K562 (cell line): Measurements from ENCODE around the gene PACSIN2. TPM values are rescaled to one million over a fixed set of nuclear protein-coding genes. Genes with fewer than 3 reads are reported as not detected.

ENCODE experiments used
- ATAC-seq: fragments of 200-7000 bp; cut with Tn5 transposase; 3 replicates; pipeline ENCODE4 v1.9.1; 2020; ENCODE audit warnings: moderate library complexity
- BruUV-seq: library from RNA; stranded (reverse); fragments of 400-500 nt; replicated peaks from 2 replicates; lab custom pipeline; 2021; lab: Mats Ljungman, UMichigan
- CTCF ChIA-PET: fragments of 300-600 bp; formaldehyde crosslinking; extraction: SDS; loops from one replicate; lab custom pipeline; 2021; ENCODE audit warnings: low intra/inter-chr PET ratio; lab: Yijun Ruan, JAX
- POLR2A ChIA-PET: fragments of 300-600, 350-650 bp; sonication (Branson Sonifier 250); formaldehyde crosslinking; extraction: SDS; loops from one replicate; lab custom pipeline; 2021; ENCODE audit warnings: antibody characterized with exemption, inconsistent platforms; lab: Yijun Ruan, JAX
- DNase-seq, 4 experiments: peaks; one replicate each; pipeline versions ENCODE4 v3.0.0 to v3.0.0-alpha.2; 2011 to 2018; ENCODE audit warnings: low spot score in 3 of 4, mixed read lengths in 3 of 4; ENCODE audit errors: extremely low read depth in 1 of 4
- FAIRE-seq: peaks from 2 replicates; lab custom pipeline; 2011; peaks lifted over from hg19 to GRCh38; lab: Jason Lieb, UNC
- H2AFZ ChIP-seq: 2 replicates; pipeline ENCODE4 v1.6.0; 2011; ENCODE audit warnings: low read depth, low read length, control low read depth, inconsistent platforms
- H3K27ac ChIP-seq: fragments of 200-600 bp; 3 replicates; pipeline ENCODE4 v1.8.0; 2011; ENCODE audit warnings: low read depth, mild to moderate bottlenecking, control low read depth, inconsistent platforms, low read length, moderate library complexity, mixed read lengths; ENCODE audit errors: extremely low read depth
- H3K27me3 ChIP-seq, 2 experiments: fragments of 300-600 bp in 1 of 2; 2 replicates in 1 of 2; 3 replicates in 1 of 2; pipeline versions ENCODE4 v1.6.0 to v1.8.0; 2011; ENCODE audit warnings: inconsistent platforms in 2 of 2, low read length in 2 of 2, mild to moderate bottlenecking in 1 of 2, mixed read lengths in 1 of 2, moderate library complexity in 1 of 2; ENCODE audit not compliant: control insufficient read depth in 2 of 2, insufficient read depth in 2 of 2
- H3K36me3 ChIP-seq: fragments of 300-600 bp; 3 replicates; pipeline ENCODE4 v1.8.0; 2011; ENCODE audit warnings: mild to moderate bottlenecking, low read length, inconsistent platforms; ENCODE audit not compliant: control insufficient read depth, insufficient read depth
- H3K4me1 ChIP-seq, 2 experiments: fragments of 200-600 bp in 1 of 2; replicated peaks in 1 of 2; 2 replicates in 1 of 2; 3 replicates in 1 of 2; pipeline versions ENCODE4 v1.5.1 to v1.8.0; 2011; ENCODE audit warnings: inconsistent platforms in 2 of 2, low read length in 2 of 2, mild to moderate bottlenecking in 1 of 2, mixed read lengths in 1 of 2, moderate library complexity in 1 of 2; ENCODE audit not compliant: control insufficient read depth in 2 of 2, insufficient read depth in 2 of 2
- H3K4me2 ChIP-seq: 2 replicates; pipeline ENCODE4 v1.6.1; 2011; ENCODE audit warnings: low read length, control low read depth, inconsistent platforms, mixed read lengths; ENCODE audit not compliant: insufficient read depth
- H3K4me3 ChIP-seq: fragments of 200-600 bp; sonication (generic), shearing (Covaris generic); 2 replicates; pipeline ENCODE4 v1.5.1; 2016; ENCODE audit warnings: control low read depth, inconsistent platforms
- H3K79me2 ChIP-seq: fragments of 200-600 bp; 3 replicates; pipeline ENCODE4 v1.8.0; 2011; ENCODE audit warnings: low read length, inconsistent platforms; ENCODE audit not compliant: control insufficient read depth, insufficient read depth
- H3K9ac ChIP-seq, 2 experiments: 2 replicates each; pipeline versions ENCODE4 v1.6.0 to v1.6.1; 2011; ENCODE audit warnings: low read depth in 2 of 2, low read length in 2 of 2, control low read depth in 1 of 2, inconsistent platforms in 1 of 2, mild to moderate bottlenecking in 1 of 2, mixed read lengths in 1 of 2; ENCODE audit not compliant: insufficient read depth in 1 of 2
- H3K9me1 ChIP-seq: one replicate; pipeline ENCODE4 v1.6.0; 2011; ENCODE audit warnings: inconsistent platforms, mild to moderate bottlenecking, low read length, moderate library complexity; ENCODE audit not compliant: control insufficient read depth, insufficient read depth
- H3K9me3 ChIP-seq: replicated peaks from 2 replicates; pipeline ENCODE4 v1.5.1; 2011; ENCODE audit warnings: low read depth, low read length, inconsistent platforms; ENCODE audit not compliant: control insufficient read depth, insufficient read depth
- H4K20me1 ChIP-seq: replicated peaks from 2 replicates; pipeline ENCODE4 v1.6.1; 2011; ENCODE audit warnings: low read length, inconsistent platforms, mixed read lengths; ENCODE audit not compliant: control insufficient read depth, insufficient read depth
- EZH2 ChIP-seq: IDR thresholded peaks from 2 replicates; pipeline ENCODE4 v1.6.1; 2012; ENCODE audit warnings: low read depth, mild to moderate bottlenecking, inconsistent platforms, low read length, borderline replicate concordance
- KDM1A ChIP-seq, 2 experiments: fragments of 450-650 bp; IDR thresholded peaks; 2 replicates each; pipeline ENCODE4 v1.6.1; 2016; ENCODE audit warnings: mild to moderate bottlenecking in 2 of 2
- KDM5B ChIP-seq: fragments of 200-600 bp; sonication (generic); IDR thresholded peaks from 2 replicates; pipeline ENCODE4 v1.6.1; 2012; ENCODE audit warnings: low read depth, mild to moderate bottlenecking, moderate library complexity, low read length, control low read depth, inconsistent platforms; ENCODE audit not compliant: insufficient replicate concordance
- KLF10 ChIP-seq: fragments of 250-450 bp; sonication (Bioruptor Pico); IDR thresholded peaks from 2 replicates; pipeline ENCODE4 v1.6.1; 2021; ENCODE audit warnings: matching md5 sums
- MCM7 ChIP-seq, 2 experiments: fragments of 450-650 bp; IDR thresholded peaks; 2 replicates each; pipeline ENCODE4 v1.6.1; 2016 to 2018
- POLR2B ChIP-seq: fragments of 450-650 bp; IDR thresholded peaks from 2 replicates; pipeline ENCODE4 v1.6.1; 2018; ENCODE audit warnings: low read depth; ENCODE audit not compliant: partially characterized antibody
- POU5F1 ChIP-seq: fragments of 150-350 bp; IDR thresholded peaks from 2 replicates; pipeline ENCODE4 v1.6.1; 2014; ENCODE audit warnings: borderline replicate concordance, low read length, low read depth, mild to moderate bottlenecking; ENCODE audit not compliant: partially characterized antibody
- STAT5B ChIP-seq: fragments of 250-450 bp; sonication (Bioruptor Pico); IDR thresholded peaks from 2 replicates; pipeline ENCODE4 v1.8.0; 2021; ENCODE audit warnings: mild to moderate bottlenecking, inconsistent platforms
- TEAD1 ChIP-seq, 2 experiments: fragments of 450-650 bp in 1 of 2; sonication (generic) in 1 of 2; formaldehyde crosslinking; IDR thresholded peaks; 2 replicates each; pipeline versions ENCODE4 v1.4.0 to v1.8.0; 2020 to 2022; ENCODE audit warnings: mild to moderate bottlenecking in 2 of 2, missing genetic modification reagents in 1 of 2
- ZC3H8 ChIP-seq: fragments of 450-650 bp; IDR thresholded peaks from 2 replicates; pipeline ENCODE4 v1.6.1; 2017
- ZNF124 ChIP-seq: sonication (generic); formaldehyde crosslinking; IDR thresholded peaks from 2 replicates; pipeline ENCODE4 v1.8.1; 2022; ENCODE audit warnings: missing genetic modification reagents
- WGBS: fragments of 100-300 bp; shearing (Covaris generic); methylation state at CpG from one replicate; pipeline ENCODE4 v1.1.6; 2016; ENCODE audit warnings: low coverage, mixed read lengths; ENCODE audit not compliant: insufficient coverage; ENCODE audit errors: missing lambda C conversion rate; 5-methylcytosine and 5-hydroxymethylcytosine counted together
- in situ Hi-C: fragments of 300-500 bp; cut with MboI; formaldehyde crosslinking; loops from 4 replicates; pipeline ENCODE4 v1.15.0; 2018; ENCODE audit warnings: inconsistent platforms, mixed read lengths
- intact Hi-C: fragments of 100-400 bp; cut with micrococcal nuclease; formaldehyde crosslinking; loops from 2 replicates; pipeline ENCODE4 v1.14.2; 2022
- polyA plus RNA-seq, 8 experiments: library from polyadenylated mRNA; depleted of rRNA in 4 of 8; stranded (reverse) in 5 of 8; unstranded in 3 of 8; fragments of >200 nt; fragmentation: Nextera tagmentation in 2 of 8; fragmentation: Illumina TruSeq in 1 of 8; extraction: Ambion mirVana in 2 of 8; extraction: Trizol in 1 of 8; gene quantifications; 2 replicates each; pipeline versions ENCODE4 v1.2.1 to v1.2.3, GENCODE V29; 2011 to 2014; ENCODE audit warnings: inconsistent platforms in 1 of 8, missing spikeins in 1 of 8
- total RNA-seq, 7 experiments: library from RNA; depleted of rRNA in 6 of 7; stranded (reverse); fragments of >200 nt in 6 of 7; fragmentation: Illumina TruSeq in 2 of 7; extraction: Trizol in 2 of 7; gene quantifications; 2 replicates each; pipeline versions ENCODE4 v1.2.1 to v1.2.3, GENCODE V29; 2011 to 2021; ENCODE audit warnings: low replicate concordance in 1 of 7
- TF ChIP-seq, protein P1 (sequence below), 2 experiments: IDR thresholded peaks; 2 replicates each; pipeline ENCODE4 v1.6.1; 2012; ENCODE audit warnings: improper control_type of control experiment in 2 of 2, low read depth in 2 of 2, low read length in 2 of 2, borderline replicate concordance in 1 of 2
- TF ChIP-seq, protein P2 (sequence below): fragments of 450-650 bp; formaldehyde crosslinking; IDR thresholded peaks from 2 replicates; pipeline ENCODE4 v1.4.0; 2022; ENCODE audit warnings: missing genetic modification characterization

PACSIN2 gene
- total and polyA plus RNA-seq, 9 of the 15 experiments (the other 6 are each of a cell fraction or from before 2014, with no cell fraction given) = 0.45 to 45.1 (median 23.9) TPM

DNA sequence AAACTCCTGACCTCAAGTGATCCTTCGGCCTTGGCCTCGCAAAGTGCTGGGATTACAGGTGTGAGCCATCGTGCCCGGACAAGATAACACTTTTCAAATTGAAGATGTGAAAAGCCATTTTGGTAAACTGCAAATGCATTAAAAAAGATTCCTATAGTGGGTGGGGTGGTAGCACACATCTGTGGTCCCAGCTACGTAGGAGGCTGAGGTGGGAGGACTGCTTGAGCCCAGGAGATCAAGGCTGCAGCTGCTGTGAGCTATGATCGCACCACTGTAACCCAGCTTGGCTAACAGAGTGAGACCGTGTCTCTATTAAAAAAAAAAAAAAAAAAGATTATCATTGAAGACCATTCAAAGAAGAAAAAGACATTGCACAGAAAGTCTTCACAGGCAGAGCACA lies 140.9 kb downstream of the PACSIN2 start:
- H2AFZ ChIP-seq = no peak overlapping the region
- H3K27me3 ChIP-seq = no peaks in the 10 kb centered on the region
- peaks cover 26% of the 10 kb centered on the region; the same call in 2 of the 3 replicates for H3K36me3 ChIP-seq
- ATAC-seq = no peak
- no peaks in the 10 kb centered on the region; a peak in 1 of 5 replicates for H3K4me1 ChIP-seq
- POLR2A ChIA-PET = interaction anchor here (0.6 to 2.3 kb wide), 2 partner anchors 22 to 259 kb away, joined by 3 to 5 read pairs; no protein-coding TSS in a partner anchor
- H3K9ac ChIP-seq = no peak overlapping the region
- FAIRE-seq = no peak
- no peaks in the 10 kb centered on the region for H3K79me2 ChIP-seq
- H3K27ac ChIP-seq = no peak overlapping the region
- no peaks in the 10 kb centered on the region for H3K9me1 ChIP-seq
- DNase-seq = no peak
- BruUV-seq = no TSS peak
- in situ Hi-C loops (no loop called here), intact Hi-C loops (no loop called here)
- no peak overlapping the region for H3K4me3 ChIP-seq
- WGBS = 94% methylated on average over 7 of the region's 7 CpGs
- TF ChIP-seq TEAD1 (CRISPR knock-in tag; IDR thresholded peaks at IDR 0.05) (no peak), KDM1A (IDR thresholded peaks at IDR 0.05) (no peak), POLR2B (no peak), KDM5B (no peak), STAT5B (CRISPR knock-in tag) (no peak), MCM7 (IDR thresholded peaks at IDR 0.05) (no peak), ZNF124 (CRISPR knock-in tag) (no peak), ZC3H8 (no peak), EZH2 (no peak), KLF10 (CRISPR knock-in tag) (no peak), POU5F1 (no peak)
- TF ChIP-seq, protein P1, sequence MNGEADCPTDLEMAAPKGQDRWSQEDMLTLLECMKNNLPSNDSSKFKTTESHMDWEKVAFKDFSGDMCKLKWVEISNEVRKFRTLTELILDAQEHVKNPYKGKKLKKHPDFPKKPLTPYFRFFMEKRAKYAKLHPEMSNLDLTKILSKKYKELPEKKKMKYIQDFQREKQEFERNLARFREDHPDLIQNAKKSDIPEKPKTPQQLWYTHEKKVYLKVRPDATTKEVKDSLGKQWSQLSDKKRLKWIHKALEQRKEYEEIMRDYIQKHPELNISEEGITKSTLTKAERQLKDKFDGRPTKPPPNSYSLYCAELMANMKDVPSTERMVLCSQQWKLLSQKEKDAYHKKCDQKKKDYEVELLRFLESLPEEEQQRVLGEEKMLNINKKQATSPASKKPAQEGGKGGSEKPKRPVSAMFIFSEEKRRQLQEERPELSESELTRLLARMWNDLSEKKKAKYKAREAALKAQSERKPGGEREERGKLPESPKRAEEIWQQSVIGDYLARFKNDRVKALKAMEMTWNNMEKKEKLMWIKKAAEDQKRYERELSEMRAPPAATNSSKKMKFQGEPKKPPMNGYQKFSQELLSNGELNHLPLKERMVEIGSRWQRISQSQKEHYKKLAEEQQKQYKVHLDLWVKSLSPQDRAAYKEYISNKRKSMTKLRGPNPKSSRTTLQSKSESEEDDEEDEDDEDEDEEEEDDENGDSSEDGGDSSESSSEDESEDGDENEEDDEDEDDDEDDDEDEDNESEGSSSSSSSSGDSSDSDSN (IDR thresholded peaks at IDR 0.05; ENCODE audit: borderline replicate concordance in 1 of 2, low read depth in 2 of 2, low read length in 2 of 2) = no peak
- TF ChIP-seq, protein P2, sequence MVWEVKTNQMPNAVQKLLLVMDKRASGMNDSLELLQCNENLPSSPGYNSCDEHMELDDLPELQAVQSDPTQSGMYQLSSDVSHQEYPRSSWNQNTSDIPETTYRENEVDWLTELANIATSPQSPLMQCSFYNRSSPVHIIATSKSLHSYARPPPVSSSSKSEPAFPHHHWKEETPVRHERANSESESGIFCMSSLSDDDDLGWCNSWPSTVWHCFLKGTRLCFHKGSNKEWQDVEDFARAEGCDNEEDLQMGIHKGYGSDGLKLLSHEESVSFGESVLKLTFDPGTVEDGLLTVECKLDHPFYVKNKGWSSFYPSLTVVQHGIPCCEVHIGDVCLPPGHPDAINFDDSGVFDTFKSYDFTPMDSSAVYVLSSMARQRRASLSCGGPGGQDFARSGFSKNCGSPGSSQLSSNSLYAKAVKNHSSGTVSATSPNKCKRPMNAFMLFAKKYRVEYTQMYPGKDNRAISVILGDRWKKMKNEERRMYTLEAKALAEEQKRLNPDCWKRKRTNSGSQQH (CRISPR knock-in tag) = no peak
- no peaks in the 10 kb centered on the region for H4K20me1 ChIP-seq
- H3K4me2 ChIP-seq = no peak overlapping the region
- H3K9me3 ChIP-seq = no peaks in the 10 kb centered on the region
- CTCF ChIA-PET = no interaction called here
